GM12873 (cell line): ENCODE data around the gene SPATA2L.

Source experiments
- CTCF ChIP-seq: IDR thresholded peaks from 2 replicates; pipeline ENCODE4 v1.5.1; 2012; ENCODE audit warnings: low read depth, mild to moderate bottlenecking, moderate library complexity, low read length, control low read depth; ENCODE audit not compliant: insufficient read depth; ENCODE audit errors: missing control alignments

Gene SPATA2L, protein sequence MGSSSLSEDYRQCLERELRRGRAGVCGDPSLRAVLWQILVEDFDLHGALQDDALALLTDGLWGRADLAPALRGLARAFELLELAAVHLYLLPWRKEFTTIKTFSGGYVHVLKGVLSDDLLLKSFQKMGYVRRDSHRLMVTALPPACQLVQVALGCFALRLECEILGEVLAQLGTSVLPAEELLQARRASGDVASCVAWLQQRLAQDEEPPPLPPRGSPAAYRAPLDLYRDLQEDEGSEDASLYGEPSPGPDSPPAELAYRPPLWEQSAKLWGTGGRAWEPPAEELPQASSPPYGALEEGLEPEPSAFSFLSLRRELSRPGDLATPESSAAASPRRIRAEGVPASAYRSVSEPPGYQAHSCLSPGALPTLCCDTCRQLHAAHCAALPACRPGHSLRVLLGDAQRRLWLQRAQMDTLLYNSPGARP

DNA sequence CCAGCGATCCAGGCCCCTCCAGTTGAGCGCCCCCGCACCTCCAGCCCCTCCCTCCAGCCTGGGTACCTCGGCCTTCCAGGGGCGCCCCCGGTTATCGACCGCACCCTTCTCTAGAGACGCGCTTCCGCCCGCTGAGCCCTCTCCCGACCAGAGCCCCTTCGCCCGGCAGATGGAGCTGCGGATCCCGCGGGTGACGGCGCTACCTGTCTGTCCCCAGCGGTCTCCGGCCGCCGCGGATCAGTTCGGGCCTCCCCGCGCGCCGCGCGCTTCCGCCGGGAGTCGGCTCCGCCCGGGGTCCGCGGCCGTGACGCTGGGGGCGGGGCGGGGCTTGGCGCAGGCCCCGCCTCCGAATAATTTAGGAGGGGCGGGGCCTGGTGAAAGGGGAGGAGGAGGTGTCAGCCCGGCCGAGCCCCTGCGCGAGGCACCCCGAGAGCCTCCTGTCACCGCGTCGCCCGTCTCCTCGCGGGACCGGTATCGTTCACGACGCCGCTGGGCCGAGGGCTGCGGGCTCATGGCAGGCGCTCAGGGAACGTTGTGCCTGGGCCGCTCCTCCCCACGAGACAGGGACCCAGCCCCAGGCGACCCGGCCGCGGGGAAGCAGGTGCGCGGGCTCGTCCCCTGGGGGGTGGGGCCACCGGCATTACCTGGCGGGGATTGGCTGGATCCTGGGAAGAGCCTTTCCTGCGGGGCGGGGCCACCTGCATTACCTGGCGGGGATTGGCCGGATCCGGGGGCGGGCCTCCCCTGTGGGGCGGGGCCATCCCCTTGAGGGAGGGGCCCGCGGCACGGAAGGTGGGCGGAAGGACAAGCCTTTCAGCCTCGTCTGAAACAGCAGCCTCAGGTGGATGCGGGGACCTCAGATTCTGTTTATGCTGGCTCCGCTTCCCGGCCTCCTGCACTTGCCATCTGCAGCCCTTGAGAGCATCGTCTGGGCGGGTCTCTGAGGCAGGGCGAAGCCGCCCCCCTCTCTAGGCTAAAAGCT is at the start of gene SPATA2L:
SPATA2L (minus strand) TSS at position 281 of the 982 bp plus-strand sequence. CDS start 473 bp downstream, outside the sequence.
- peak; percentile 22 for TF ChIP-seq CTCF

- no peak for TF ChIP-seq CTCF
Measured at GRCh38 chr16:89749637-89750036, 48.1 kb upstream of the SPATA2L start.

- TF ChIP-seq CTCF: no peak
Measured at GRCh38 chr16:89748921-89749320, 47.4 kb upstream of the SPATA2L start.

DNA sequence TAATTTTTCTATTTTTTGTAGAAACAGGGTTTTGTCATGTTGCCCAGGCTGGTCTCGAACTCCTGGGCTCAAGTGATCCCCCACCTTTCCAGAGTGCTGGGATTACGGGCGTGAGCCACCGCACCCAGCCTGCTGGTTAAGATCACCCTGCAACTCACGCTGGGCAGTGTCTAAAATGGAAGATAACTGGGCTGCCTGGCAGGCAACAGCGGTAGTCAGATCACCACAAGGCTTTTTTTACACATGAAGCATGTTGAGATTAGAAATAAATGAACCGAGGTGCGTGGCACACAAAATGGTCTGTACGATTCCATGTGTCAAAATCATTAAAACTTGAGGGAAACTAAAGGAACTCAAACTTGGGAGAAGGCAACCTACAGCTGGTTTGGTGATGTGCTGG is 46.6 kb upstream of the SPATA2L start:
- no peak for TF ChIP-seq CTCF

- TF ChIP-seq CTCF: no peak
Measured at GRCh38 chr16:89746043-89746442, 44.5 kb upstream of the SPATA2L start.

GRCh38 chr16:89744813-89745212 is 43.3 kb upstream of the SPATA2L start:
- TF ChIP-seq CTCF: no peak

DNA sequence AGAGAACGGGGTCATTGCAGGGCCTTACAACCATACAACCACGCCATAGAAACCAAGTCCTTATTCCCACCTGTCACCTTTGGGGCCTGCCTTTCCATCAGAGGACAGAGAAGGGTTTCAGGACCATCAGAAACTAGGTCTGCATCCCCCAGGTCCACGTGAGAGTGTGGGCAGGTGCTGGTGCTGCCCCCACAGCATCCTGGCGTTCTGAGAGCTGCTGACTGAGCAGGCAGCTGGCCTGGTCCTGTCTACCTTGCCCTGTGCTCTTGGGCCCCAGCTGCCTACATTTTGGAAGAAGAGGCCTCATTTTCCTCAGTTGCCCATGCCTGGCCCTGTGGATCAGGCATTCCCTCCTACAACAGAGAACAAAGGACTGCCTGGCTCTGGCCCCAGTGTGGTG is 41.4 kb upstream of the SPATA2L start:
- no peak for TF ChIP-seq CTCF
